ENCODE measurements around the gene SHPK. TPM values are rescaled to one million over a fixed set of nuclear protein-coding genes. Genes with fewer than 3 reads are reported as not detected.
A peak's percentile ranks its signal among the peaks of the same experiment; 100 is the strongest.

The SHPK gene
- total RNA-seq, 1 donor from 2014 or later: 7.8 TPM

- Mint-ChIP-seq H3K9me3 (ENCODE audit: unreplicated experiment) (no peaks in the 10 kb centered on the region), H3K27me3 (ENCODE audit: low read depth, unreplicated experiment) (no peaks in the 10 kb centered on the region), H3K36me3 (ENCODE audit: low read depth, unreplicated experiment) (peaks cover 5% of the 10 kb centered on the region), H3K4me3 (ENCODE audit: unreplicated experiment) (no peak overlapping the region), H3K27ac (ENCODE audit: unreplicated experiment) (peak overlapping the region; percentile 4), H3K4me1 (ENCODE audit: low read depth, unreplicated experiment) (peaks cover 6% of the 10 kb centered on the region)
- peaks cover 20% of the 10 kb centered on the region for H4K20me1 ChIP-seq (ENCODE audit: insufficient read depth, low read length)
- H3K27ac ChIP-seq (ENCODE audit: low read depth, low read length): no peak overlapping the region
- no peak overlapping the region for H3K4me3 ChIP-seq (ENCODE audit: insufficient read depth, low read depth, low read length)
- H2AFZ ChIP-seq (ENCODE audit: low read depth, low read length): no peak overlapping the region
- no peaks in the 10 kb centered on the region for H3K9me3 ChIP-seq (ENCODE audit: insufficient read depth, low read depth, low read length)
- DNase-seq (ENCODE audit: low read depth) (no peak), FAIRE-seq (no peak)
- no peak overlapping the region for H3K9ac ChIP-seq (ENCODE audit: low read length)
- TF ChIP-seq EZH2 (IDR thresholded peaks at IDR 0.05; ENCODE audit: insufficient read depth, low read length): no peak
- no peak for TF ChIP-seq CTCF (IDR thresholded peaks at IDR 0.05; ENCODE audit: insufficient read depth, low read depth, low read length)
- no peaks in the 10 kb centered on the region for H3K79me2 ChIP-seq (ENCODE audit: insufficient read depth, low read length)
- no peaks in the 10 kb centered on the region for H3K27me3 ChIP-seq (ENCODE audit: insufficient read depth, low read length)
- peaks cover 17% of the 10 kb centered on the region for H3K4me1 ChIP-seq (ENCODE audit: insufficient read depth, low read length)
- no peaks in the 10 kb centered on the region for H3K36me3 ChIP-seq (ENCODE audit: insufficient read depth, low read length)
- no peak overlapping the region for H3K4me2 ChIP-seq (ENCODE audit: low read length)
Measured at GRCh38 chr17:3656353-3656752, 20.3 kb upstream of the SHPK start.

GRCh38 chr17:3655766-3656165 lies 19.7 kb upstream of the SHPK start:
- Histone ChIP-seq H3K79me2 (ENCODE audit: insufficient read depth, low read length) (no peaks in the 10 kb centered on the region), H3K27ac (ENCODE audit: low read depth, low read length) (no peak overlapping the region), H2AFZ (ENCODE audit: low read depth, low read length) (no peak overlapping the region), H3K4me1 (ENCODE audit: insufficient read depth, low read length) (peaks cover 17% of the 10 kb centered on the region), H3K4me2 (ENCODE audit: low read length) (no peak overlapping the region), H3K9ac (ENCODE audit: low read length) (no peak overlapping the region), H3K9me3 (ENCODE audit: insufficient read depth, low read depth, low read length) (no peaks in the 10 kb centered on the region), H3K4me3 (ENCODE audit: insufficient read depth, low read depth, low read length) (no peak overlapping the region), H3K36me3 (ENCODE audit: insufficient read depth, low read length) (no peaks in the 10 kb centered on the region), H3K27me3 (ENCODE audit: insufficient read depth, low read length) (no peaks in the 10 kb centered on the region), H4K20me1 (ENCODE audit: insufficient read depth, low read length) (peaks cover 14% of the 10 kb centered on the region)
- no peaks in the 10 kb centered on the region for H3K9me3 Mint-ChIP-seq (ENCODE audit: unreplicated experiment)
- TF ChIP-seq EZH2 (IDR thresholded peaks at IDR 0.05; ENCODE audit: insufficient read depth, low read length) (no peak), CTCF (IDR thresholded peaks at IDR 0.05; ENCODE audit: insufficient read depth, low read depth, low read length) (no peak)
- DNase-seq (ENCODE audit: low read depth) (no peak), FAIRE-seq (no peak)
- H3K27me3 Mint-ChIP-seq (ENCODE audit: low read depth, unreplicated experiment): no peaks in the 10 kb centered on the region
- no peak overlapping the region for H3K4me3 Mint-ChIP-seq (ENCODE audit: unreplicated experiment)
- peaks cover 5% of the 10 kb centered on the region for H3K36me3 Mint-ChIP-seq (ENCODE audit: low read depth, unreplicated experiment)
- no peak overlapping the region for H3K27ac Mint-ChIP-seq (ENCODE audit: unreplicated experiment)
- peaks cover 6% of the 10 kb centered on the region for H3K4me1 Mint-ChIP-seq (ENCODE audit: low read depth, unreplicated experiment)

GRCh38 chr17:3647769-3648555 lies 11.9 kb upstream of the SHPK start:
- Histone ChIP-seq H3K27ac (ENCODE audit: low read depth, low read length) (no peak overlapping the region), H3K9ac (ENCODE audit: low read length) (no peak overlapping the region), H3K4me1 (ENCODE audit: insufficient read depth, low read length) (no peaks in the 10 kb centered on the region), H3K79me2 (ENCODE audit: insufficient read depth, low read length) (no peaks in the 10 kb centered on the region), H3K36me3 (ENCODE audit: insufficient read depth, low read length) (peaks cover 13% of the 10 kb centered on the region), H2AFZ (ENCODE audit: low read depth, low read length) (no peak overlapping the region), H3K27me3 (ENCODE audit: insufficient read depth, low read length) (no peaks in the 10 kb centered on the region), H4K20me1 (ENCODE audit: insufficient read depth, low read length) (peaks cover 9% of the 10 kb centered on the region), H3K4me3 (ENCODE audit: insufficient read depth, low read depth, low read length) (no peak overlapping the region), H3K4me2 (ENCODE audit: low read length) (no peak overlapping the region), H3K9me3 (ENCODE audit: insufficient read depth, low read depth, low read length) (no peaks in the 10 kb centered on the region)
- Mint-ChIP-seq H3K27ac (ENCODE audit: unreplicated experiment) (peak overlapping the region; percentile 53), H3K9me3 (ENCODE audit: unreplicated experiment) (no peaks in the 10 kb centered on the region), H3K4me3 (ENCODE audit: unreplicated experiment) (peak overlapping the region; percentile 57), H3K36me3 (ENCODE audit: low read depth, unreplicated experiment) (peaks cover 21% of the 10 kb centered on the region), H3K27me3 (ENCODE audit: low read depth, unreplicated experiment) (no peaks in the 10 kb centered on the region), H3K4me1 (ENCODE audit: low read depth, unreplicated experiment) (peaks cover 5% of the 10 kb centered on the region)
- peak; percentile 20 for DNase-seq (ENCODE audit: low read depth)
- FAIRE-seq: no peak
- TF ChIP-seq EZH2 (IDR thresholded peaks at IDR 0.05; ENCODE audit: insufficient read depth, low read length) (no peak), CTCF (IDR thresholded peaks at IDR 0.05; ENCODE audit: insufficient read depth, low read depth, low read length) (peak; percentile 32)

Data from astrocyte (in vitro differentiated cells and primary cell).